ENCODE measurements around the gene RHEB. TPM values are rescaled to one million over a fixed set of nuclear protein-coding genes. Genes with fewer than 3 reads are reported as not detected.

RHEB gene
- total and polyA plus RNA-seq, 2 experiments from 2014 or later = 101 to 239 TPM

DNA sequence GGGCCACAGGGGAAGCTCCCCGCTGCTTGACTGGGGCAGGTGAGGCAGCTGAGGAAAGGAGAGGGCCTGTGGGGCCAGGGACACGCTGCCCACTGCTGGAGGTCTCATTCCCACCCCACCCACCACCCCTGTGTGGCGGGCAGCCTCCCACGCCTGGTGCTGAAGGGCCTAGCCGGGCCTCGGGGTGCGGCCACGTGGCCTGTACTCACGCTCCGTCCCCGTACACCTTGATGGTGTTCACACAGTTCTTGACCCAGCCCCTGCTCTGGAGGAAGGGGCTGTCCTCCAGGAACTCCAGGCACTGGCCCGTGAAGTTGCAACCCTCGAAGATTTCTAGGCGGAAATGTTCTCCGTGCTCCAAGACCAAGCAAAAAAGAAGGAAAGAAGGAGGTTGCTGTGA lies 83.7 kb downstream of the RHEB start:
- no peak for DNase-seq (ENCODE audit: low spot score)
- H3K27ac ChIP-seq (ENCODE audit: low read depth) = no peak overlapping the region
- H3K4me2 ChIP-seq = no peak overlapping the region
- Mint-ChIP-seq H3K27ac (no peak overlapping the region), H3K4me1 (peaks cover 14% of the 10 kb centered on the region), H3K4me3 (no peak overlapping the region), H3K9me3 (no peaks in the 10 kb centered on the region), H3K27me3 (ENCODE audit: insufficient read depth, low read depth, poor library complexity) (peaks cover 17% of the 10 kb centered on the region), H3K36me3 (ENCODE audit: low read depth) (no peaks in the 10 kb centered on the region; the same call in 2 of the 3 replicates)
- H2AFZ ChIP-seq = no peak overlapping the region
- no peak for ATAC-seq
- peaks cover 10% of the 10 kb centered on the region; the same call in 1 of the 2 replicates for H3K27me3 ChIP-seq (ENCODE audit: insufficient read depth)
- no peak overlapping the region for H3K4me3 ChIP-seq
- no peaks in the 10 kb centered on the region for H3K9me2 ChIP-seq (ENCODE audit: insufficient read depth)
- H4K20me1 ChIP-seq (replicated peaks; ENCODE audit: insufficient read depth) = no peaks in the 10 kb centered on the region
- H3K79me2 ChIP-seq (replicated peaks; ENCODE audit: insufficient read depth) = no peaks in the 10 kb centered on the region
- TF ChIP-seq EZH2phosphoT487 (IDR thresholded peaks at IDR 0.05; ENCODE audit: unreplicated experiment) = no peak
- no peak for TF ChIP-seq JUNB (IDR thresholded peaks at IDR 0.05; ENCODE audit: unreplicated experiment)
- TF ChIP-seq NANOG (IDR thresholded peaks at IDR 0.05; ENCODE audit: borderline replicate concordance) = no peak
- no peak for TF ChIP-seq STAT1 (IDR thresholded peaks at IDR 0.05; ENCODE audit: unreplicated experiment)
- no peak for TF ChIP-seq ZNF114 (CRISPR knock-in tag; IDR thresholded peaks at IDR 0.05)
- no peak for TF ChIP-seq ZNF331 (CRISPR knock-in tag; IDR thresholded peaks at IDR 0.05; ENCODE audit: low read depth)
- TF ChIP-seq, protein P1, sequence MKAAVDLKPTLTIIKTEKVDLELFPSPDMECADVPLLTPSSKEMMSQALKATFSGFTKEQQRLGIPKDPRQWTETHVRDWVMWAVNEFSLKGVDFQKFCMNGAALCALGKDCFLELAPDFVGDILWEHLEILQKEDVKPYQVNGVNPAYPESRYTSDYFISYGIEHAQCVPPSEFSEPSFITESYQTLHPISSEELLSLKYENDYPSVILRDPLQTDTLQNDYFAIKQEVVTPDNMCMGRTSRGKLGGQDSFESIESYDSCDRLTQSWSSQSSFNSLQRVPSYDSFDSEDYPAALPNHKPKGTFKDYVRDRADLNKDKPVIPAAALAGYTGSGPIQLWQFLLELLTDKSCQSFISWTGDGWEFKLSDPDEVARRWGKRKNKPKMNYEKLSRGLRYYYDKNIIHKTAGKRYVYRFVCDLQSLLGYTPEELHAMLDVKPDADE (IDR thresholded peaks at IDR 0.05) = no peak
- no peak for TF ChIP-seq POLR2AphosphoS5 (IDR thresholded peaks at IDR 0.05; ENCODE audit: low read depth)
- no peak for TF ChIP-seq EZH2 (IDR thresholded peaks at IDR 0.05; ENCODE audit: low read depth, unreplicated experiment)
- TF ChIP-seq, protein P2, sequence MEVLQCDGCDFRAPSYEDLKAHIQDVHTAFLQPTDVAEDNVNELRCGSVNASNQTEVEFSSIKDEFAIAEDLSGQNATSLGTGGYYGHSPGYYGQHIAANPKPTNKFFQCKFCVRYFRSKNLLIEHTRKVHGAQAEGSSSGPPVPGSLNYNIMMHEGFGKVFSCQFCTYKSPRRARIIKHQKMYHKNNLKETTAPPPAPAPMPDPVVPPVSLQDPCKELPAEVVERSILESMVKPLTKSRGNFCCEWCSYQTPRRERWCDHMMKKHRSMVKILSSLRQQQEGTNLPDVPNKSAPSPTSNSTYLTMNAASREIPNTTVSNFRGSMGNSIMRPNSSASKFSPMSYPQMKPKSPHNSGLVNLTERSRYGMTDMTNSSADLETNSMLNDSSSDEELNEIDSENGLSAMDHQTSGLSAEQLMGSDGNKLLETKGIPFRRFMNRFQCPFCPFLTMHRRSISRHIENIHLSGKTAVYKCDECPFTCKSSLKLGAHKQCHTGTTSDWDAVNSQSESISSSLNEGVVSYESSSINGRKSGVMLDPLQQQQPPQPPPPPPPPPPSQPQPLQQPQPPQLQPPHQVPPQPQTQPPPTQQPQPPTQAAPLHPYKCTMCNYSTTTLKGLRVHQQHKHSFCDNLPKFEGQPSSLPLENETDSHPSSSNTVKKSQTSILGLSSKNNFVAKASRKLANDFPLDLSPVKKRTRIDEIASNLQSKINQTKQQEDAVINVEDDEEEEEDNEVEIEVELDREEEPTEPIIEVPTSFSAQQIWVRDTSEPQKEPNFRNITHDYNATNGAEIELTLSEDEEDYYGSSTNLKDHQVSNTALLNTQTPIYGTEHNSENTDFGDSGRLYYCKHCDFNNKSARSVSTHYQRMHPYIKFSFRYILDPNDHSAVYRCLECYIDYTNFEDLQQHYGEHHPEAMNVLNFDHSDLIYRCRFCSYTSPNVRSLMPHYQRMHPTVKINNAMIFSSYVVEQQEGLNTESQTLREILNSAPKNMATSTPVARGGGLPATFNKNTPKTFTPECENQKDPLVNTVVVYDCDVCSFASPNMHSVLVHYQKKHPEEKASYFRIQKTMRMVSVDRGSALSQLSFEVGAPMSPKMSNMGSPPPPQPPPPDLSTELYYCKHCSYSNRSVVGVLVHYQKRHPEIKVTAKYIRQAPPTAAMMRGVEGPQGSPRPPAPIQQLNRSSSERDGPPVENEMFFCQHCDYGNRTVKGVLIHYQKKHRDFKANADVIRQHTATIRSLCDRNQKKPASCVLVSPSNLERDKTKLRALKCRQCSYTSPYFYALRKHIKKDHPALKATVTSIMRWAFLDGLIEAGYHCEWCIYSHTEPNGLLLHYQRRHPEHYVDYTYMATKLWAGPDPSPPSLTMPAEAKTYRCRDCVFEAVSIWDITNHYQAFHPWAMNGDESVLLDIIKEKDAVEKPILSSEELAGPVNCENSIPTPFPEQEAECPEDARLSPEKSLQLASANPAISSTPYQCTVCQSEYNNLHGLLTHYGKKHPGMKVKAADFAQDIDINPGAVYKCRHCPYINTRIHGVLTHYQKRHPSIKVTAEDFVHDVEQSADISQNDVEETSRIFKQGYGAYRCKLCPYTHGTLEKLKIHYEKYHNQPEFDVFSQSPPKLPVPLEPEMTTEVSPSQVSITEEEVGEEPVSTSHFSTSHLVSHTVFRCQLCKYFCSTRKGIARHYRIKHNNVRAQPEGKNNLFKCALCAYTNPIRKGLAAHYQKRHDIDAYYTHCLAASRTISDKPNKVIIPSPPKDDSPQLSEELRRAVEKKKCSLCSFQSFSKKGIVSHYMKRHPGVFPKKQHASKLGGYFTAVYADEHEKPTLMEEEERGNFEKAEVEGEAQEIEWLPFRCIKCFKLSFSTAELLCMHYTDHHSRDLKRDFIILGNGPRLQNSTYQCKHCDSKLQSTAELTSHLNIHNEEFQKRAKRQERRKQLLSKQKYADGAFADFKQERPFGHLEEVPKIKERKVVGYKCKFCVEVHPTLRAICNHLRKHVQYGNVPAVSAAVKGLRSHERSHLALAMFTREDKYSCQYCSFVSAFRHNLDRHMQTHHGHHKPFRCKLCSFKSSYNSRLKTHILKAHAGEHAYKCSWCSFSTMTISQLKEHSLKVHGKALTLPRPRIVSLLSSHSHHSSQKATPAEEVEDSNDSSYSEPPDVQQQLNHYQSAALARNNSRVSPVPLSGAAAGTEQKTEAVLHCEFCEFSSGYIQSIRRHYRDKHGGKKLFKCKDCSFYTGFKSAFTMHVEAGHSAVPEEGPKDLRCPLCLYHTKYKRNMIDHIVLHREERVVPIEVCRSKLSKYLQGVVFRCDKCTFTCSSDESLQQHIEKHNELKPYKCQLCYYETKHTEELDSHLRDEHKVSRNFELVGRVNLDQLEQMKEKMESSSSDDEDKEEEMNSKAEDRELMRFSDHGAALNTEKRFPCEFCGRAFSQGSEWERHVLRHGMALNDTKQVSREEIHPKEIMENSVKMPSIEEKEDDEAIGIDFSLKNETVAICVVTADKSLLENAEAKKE (CRISPR knock-in tag; IDR thresholded peaks at IDR 0.05) = no peak
- TF ChIP-seq, protein P3, sequence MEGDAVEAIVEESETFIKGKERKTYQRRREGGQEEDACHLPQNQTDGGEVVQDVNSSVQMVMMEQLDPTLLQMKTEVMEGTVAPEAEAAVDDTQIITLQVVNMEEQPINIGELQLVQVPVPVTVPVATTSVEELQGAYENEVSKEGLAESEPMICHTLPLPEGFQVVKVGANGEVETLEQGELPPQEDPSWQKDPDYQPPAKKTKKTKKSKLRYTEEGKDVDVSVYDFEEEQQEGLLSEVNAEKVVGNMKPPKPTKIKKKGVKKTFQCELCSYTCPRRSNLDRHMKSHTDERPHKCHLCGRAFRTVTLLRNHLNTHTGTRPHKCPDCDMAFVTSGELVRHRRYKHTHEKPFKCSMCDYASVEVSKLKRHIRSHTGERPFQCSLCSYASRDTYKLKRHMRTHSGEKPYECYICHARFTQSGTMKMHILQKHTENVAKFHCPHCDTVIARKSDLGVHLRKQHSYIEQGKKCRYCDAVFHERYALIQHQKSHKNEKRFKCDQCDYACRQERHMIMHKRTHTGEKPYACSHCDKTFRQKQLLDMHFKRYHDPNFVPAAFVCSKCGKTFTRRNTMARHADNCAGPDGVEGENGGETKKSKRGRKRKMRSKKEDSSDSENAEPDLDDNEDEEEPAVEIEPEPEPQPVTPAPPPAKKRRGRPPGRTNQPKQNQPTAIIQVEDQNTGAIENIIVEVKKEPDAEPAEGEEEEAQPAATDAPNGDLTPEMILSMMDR (conservative IDR thresholded peaks at IDR 0.05; ENCODE audit: low read depth in 2 of 2) = no peak
- TF ChIP-seq CREB1 (CRISPR knock-in tag; IDR thresholded peaks at IDR 0.05; ENCODE audit: low read depth) = no peak
- TF ChIP-seq, protein P4, sequence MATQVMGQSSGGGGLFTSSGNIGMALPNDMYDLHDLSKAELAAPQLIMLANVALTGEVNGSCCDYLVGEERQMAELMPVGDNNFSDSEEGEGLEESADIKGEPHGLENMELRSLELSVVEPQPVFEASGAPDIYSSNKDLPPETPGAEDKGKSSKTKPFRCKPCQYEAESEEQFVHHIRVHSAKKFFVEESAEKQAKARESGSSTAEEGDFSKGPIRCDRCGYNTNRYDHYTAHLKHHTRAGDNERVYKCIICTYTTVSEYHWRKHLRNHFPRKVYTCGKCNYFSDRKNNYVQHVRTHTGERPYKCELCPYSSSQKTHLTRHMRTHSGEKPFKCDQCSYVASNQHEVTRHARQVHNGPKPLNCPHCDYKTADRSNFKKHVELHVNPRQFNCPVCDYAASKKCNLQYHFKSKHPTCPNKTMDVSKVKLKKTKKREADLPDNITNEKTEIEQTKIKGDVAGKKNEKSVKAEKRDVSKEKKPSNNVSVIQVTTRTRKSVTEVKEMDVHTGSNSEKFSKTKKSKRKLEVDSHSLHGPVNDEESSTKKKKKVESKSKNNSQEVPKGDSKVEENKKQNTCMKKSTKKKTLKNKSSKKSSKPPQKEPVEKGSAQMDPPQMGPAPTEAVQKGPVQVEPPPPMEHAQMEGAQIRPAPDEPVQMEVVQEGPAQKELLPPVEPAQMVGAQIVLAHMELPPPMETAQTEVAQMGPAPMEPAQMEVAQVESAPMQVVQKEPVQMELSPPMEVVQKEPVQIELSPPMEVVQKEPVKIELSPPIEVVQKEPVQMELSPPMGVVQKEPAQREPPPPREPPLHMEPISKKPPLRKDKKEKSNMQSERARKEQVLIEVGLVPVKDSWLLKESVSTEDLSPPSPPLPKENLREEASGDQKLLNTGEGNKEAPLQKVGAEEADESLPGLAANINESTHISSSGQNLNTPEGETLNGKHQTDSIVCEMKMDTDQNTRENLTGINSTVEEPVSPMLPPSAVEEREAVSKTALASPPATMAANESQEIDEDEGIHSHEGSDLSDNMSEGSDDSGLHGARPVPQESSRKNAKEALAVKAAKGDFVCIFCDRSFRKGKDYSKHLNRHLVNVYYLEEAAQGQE (IDR thresholded peaks at IDR 0.05; ENCODE audit: unreplicated experiment) = no peak
- H3F3A ChIP-seq (replicated peaks; ENCODE audit: low read depth) = peaks cover 8% of the 10 kb centered on the region
- H3K4me1 ChIP-seq (ENCODE audit: insufficient read depth) = peaks cover 15% of the 10 kb centered on the region
- no peaks in the 10 kb centered on the region for H3K36me3 ChIP-seq (ENCODE audit: insufficient read depth)

All from GM23338 (cell line).